ENCODE data around the gene NTRK3. TPM values are rescaled to one million over a fixed set of nuclear protein-coding genes. Genes with fewer than 3 reads are reported as not detected.

The NTRK3 gene
- total RNA-seq, 4 donors from 2014 or later: 0.94 to 3.2 (median 1.8) TPM

- TF ChIP-seq POLR2A (IDR thresholded peaks at IDR 0.05): no peak
- TF ChIP-seq, protein P1, sequence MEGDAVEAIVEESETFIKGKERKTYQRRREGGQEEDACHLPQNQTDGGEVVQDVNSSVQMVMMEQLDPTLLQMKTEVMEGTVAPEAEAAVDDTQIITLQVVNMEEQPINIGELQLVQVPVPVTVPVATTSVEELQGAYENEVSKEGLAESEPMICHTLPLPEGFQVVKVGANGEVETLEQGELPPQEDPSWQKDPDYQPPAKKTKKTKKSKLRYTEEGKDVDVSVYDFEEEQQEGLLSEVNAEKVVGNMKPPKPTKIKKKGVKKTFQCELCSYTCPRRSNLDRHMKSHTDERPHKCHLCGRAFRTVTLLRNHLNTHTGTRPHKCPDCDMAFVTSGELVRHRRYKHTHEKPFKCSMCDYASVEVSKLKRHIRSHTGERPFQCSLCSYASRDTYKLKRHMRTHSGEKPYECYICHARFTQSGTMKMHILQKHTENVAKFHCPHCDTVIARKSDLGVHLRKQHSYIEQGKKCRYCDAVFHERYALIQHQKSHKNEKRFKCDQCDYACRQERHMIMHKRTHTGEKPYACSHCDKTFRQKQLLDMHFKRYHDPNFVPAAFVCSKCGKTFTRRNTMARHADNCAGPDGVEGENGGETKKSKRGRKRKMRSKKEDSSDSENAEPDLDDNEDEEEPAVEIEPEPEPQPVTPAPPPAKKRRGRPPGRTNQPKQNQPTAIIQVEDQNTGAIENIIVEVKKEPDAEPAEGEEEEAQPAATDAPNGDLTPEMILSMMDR (IDR thresholded peaks at IDR 0.05): no peak
- Histone ChIP-seq H3K27ac (no peak overlapping the region), H3K27me3 (no peaks in the 10 kb centered on the region), H3K36me3 (no peaks in the 10 kb centered on the region), H3K4me1 (no peaks in the 10 kb centered on the region), H3K4me3 (replicated peaks in 1 of 3) (no peak overlapping the region), H3K9me3 (no peaks in the 10 kb centered on the region)
- DNase-seq: no peak
- 69 to 73% methylated on average over 13 of the region's 13 CpGs for WGBS, 2 donors
- intact Hi-C loops (cut with DNase I): loop anchor here (10.0 kb wide), 1 partner anchor 51 kb away; no protein-coding TSS in a partner anchor
These were observed 282.9 kb downstream of the NTRK3 start for GRCh38 chr15:87973501-87974215.

- H3K36me3 ChIP-seq: no peaks in the 10 kb centered on the region
- intact Hi-C loops (cut with DNase I): loop anchor here (10.0 kb wide), 1 partner anchor 54 kb away; no protein-coding TSS in a partner anchor
- H3K27me3 ChIP-seq: no peaks in the 10 kb centered on the region
- TF ChIP-seq, protein P1 (IDR thresholded peaks at IDR 0.05): no peak
- no peak for TF ChIP-seq POLR2A (IDR thresholded peaks at IDR 0.05)
- H3K4me3 ChIP-seq (replicated peaks in 1 of 3): no peak overlapping the region
- H3K9me3 ChIP-seq: no peaks in the 10 kb centered on the region
- no peak overlapping the region for H3K27ac ChIP-seq
- DNase-seq: no peak
- WGBS, 2 donors: 74 to 90% methylated on average over 3 of the region's 3 CpGs
- no peaks in the 10 kb centered on the region for H3K4me1 ChIP-seq
These were observed 285.5 kb downstream of the NTRK3 start for GRCh38 chr15:87971076-87971475.

- H3K36me3 ChIP-seq: no peaks in the 10 kb centered on the region
- TF ChIP-seq, protein P1 (IDR thresholded peaks at IDR 0.05): no peak
- TF ChIP-seq POLR2A (IDR thresholded peaks at IDR 0.05): no peak
- H3K27me3 ChIP-seq: no peaks in the 10 kb centered on the region
- no peak overlapping the region for H3K4me3 ChIP-seq (replicated peaks in 1 of 3)
- H3K4me1 ChIP-seq: no peaks in the 10 kb centered on the region
- DNase-seq: no peak
- intact Hi-C loops (cut with DNase I): no loop called here
- WGBS, 2 donors: 84 to 90% methylated on average over 2 of the region's 2 CpGs
- no peak overlapping the region for H3K27ac ChIP-seq
- H3K9me3 ChIP-seq: no peaks in the 10 kb centered on the region
These were observed 288.6 kb downstream of the NTRK3 start for GRCh38 chr15:87967951-87968350.

GRCh38 chr15:87965304-87965703 lies 291.2 kb downstream of the NTRK3 start:
- Histone ChIP-seq H3K27me3 (no peaks in the 10 kb centered on the region), H3K36me3 (no peaks in the 10 kb centered on the region), H3K4me3 (replicated peaks in 1 of 3) (no peak overlapping the region), H3K4me1 (no peaks in the 10 kb centered on the region), H3K9me3 (no peaks in the 10 kb centered on the region), H3K27ac (no peak overlapping the region)
- no peak for DNase-seq
- intact Hi-C loops (cut with DNase I): no loop called here
- WGBS, 2 donors: 64 to 71% methylated on average over 5 of the region's 5 CpGs
- TF ChIP-seq, protein P1 (IDR thresholded peaks at IDR 0.05): no peak
- TF ChIP-seq POLR2A (IDR thresholded peaks at IDR 0.05): no peak

DNA sequence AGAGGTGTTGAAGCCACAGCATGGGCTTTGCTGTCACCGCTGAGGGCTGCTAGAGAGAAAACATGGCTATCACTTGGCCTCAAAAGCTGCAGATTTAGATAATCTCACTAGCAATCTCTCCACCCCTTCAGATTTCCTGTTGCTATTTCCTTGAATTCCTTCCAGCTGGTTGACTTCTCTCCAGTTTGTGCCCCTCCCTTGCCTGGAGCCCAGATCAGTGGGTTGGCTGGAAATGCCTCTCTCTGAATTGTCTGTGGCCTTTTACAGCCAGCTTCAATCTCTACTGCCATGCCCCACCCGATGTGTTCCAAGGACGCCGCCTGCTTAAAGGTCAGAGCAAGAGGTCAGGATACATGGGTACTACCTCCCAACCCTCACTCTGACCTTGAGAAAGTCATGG lies 294.1 kb downstream of the NTRK3 start:
- Histone ChIP-seq H3K27me3 (no peaks in the 10 kb centered on the region), H3K9me3 (no peaks in the 10 kb centered on the region), H3K36me3 (no peaks in the 10 kb centered on the region), H3K4me1 (no peaks in the 10 kb centered on the region), H3K27ac (no peak overlapping the region), H3K4me3 (replicated peaks in 1 of 3) (no peak overlapping the region)
- intact Hi-C loops (cut with DNase I): no loop called here
- WGBS, 2 donors: 27 to 59% methylated on average over 4 of the region's 4 CpGs
- DNase-seq: no peak
- no peak for TF ChIP-seq POLR2A (IDR thresholded peaks at IDR 0.05)
- TF ChIP-seq, protein P1 (IDR thresholded peaks at IDR 0.05): no peak

Measured in thyroid gland (tissue), 4 donors.